DMS 273 (cell line): ENCODE measurements around the gene ZNF688.
"Not testable (repeated sequence)": the region's sequence is repeated elsewhere in the genome, so short reads cannot be mapped to it uniquely, and the experiment has no call there.

ENCODE experiments used
- DNase-seq: peaks from one replicate; lab custom pipeline; 2025; ENCODE audit not compliant: unreplicated experiment; lab: John Stamatoyannopoulos, UW

ZNF688 gene

GRCh38 chr16:30557957-30558788 lies 13.3 kb downstream of the ZNF688 start, which contains the start of gene ZNF764:
Gene ZNF764 (minus strand): TSS chr16:30558374. CDS start chr16:30558182, 192 bp downstream.
- peak; percentile 99 for DNase-seq

GRCh38 chr16:30557707-30557956 lies 13.9 kb downstream of the ZNF688 start:
- DNase-seq = peak; percentile 60

- no peak for DNase-seq
Measured at GRCh38 chr16:30556125-30556473, 15.4 kb downstream of the ZNF688 start.

GRCh38 chr16:30555315-30556124 lies 16.0 kb downstream of the ZNF688 start:
- DNase-seq = no peak

- no peak for DNase-seq
Measured at GRCh38 chr16:30554557-30555314, 16.8 kb downstream of the ZNF688 start.

- no peak for DNase-seq
Measured at GRCh38 chr16:30553393-30553899, 18.1 kb downstream of the ZNF688 start.

- DNase-seq = no peak
Measured at GRCh38 chr16:30552956-30553355, 18.6 kb downstream of the ZNF688 start.

GRCh38 chr16:30551781-30552180 lies 19.7 kb downstream of the ZNF688 start:
- DNase-seq = no peak

- DNase-seq = no peak
Measured at GRCh38 chr16:30548416-30549253, 22.9 kb downstream of the ZNF688 start.

- no peak for DNase-seq
Measured at GRCh38 chr16:30546115-30546514, 25.4 kb downstream of the ZNF688 start.

GRCh38 chr16:30543067-30543466 lies 28.4 kb downstream of the ZNF688 start:
- no peak for DNase-seq

GRCh38 chr16:30541502-30542329 lies 29.8 kb downstream of the ZNF688 start:
- no peak for DNase-seq

GRCh38 chr16:30540916-30541464 lies 30.5 kb downstream of the ZNF688 start:
- DNase-seq = not testable (repeated sequence)

- DNase-seq = not testable (repeated sequence)
Measured at GRCh38 chr16:30539986-30540526, 31.5 kb downstream of the ZNF688 start.

GRCh38 chr16:30539000-30539964 lies 32.2 kb downstream of the ZNF688 start:
- no peak for DNase-seq

- DNase-seq = not testable (repeated sequence)
Measured at GRCh38 chr16:30536391-30537024, 35.0 kb downstream of the ZNF688 start.

GRCh38 chr16:30535777-30536190 lies 35.7 kb downstream of the ZNF688 start:
- DNase-seq = peak; percentile 60
